IMR-90 (cell line): ENCODE measurements around the gene SH3BP5. TPM values are rescaled to one million over a fixed set of nuclear protein-coding genes. Genes with fewer than 3 reads are reported as not detected.

Source experiments
- ATAC-seq: fragments of 200-7000 bp; cut with Tn5 transposase; 2 replicates; pipeline ENCODE4 v1.9.1; 2020; ENCODE audit warnings: low read depth, mild to moderate bottlenecking, moderate library complexity
- BruUV-seq: library from RNA; stranded (reverse); fragments of 400-500 nt; replicated peaks from 2 replicates; lab custom pipeline; 2021; lab: Mats Ljungman, UMichigan
- CTCF ChIA-PET: fragments of 300-600 bp; formaldehyde crosslinking; extraction: SDS; loops from one replicate; lab custom pipeline; 2021; ENCODE audit warnings: antibody characterized with exemption; lab: Yijun Ruan, JAX
- POLR2A ChIA-PET: fragments of 300-600 bp; sonication (Branson Sonifier 250); formaldehyde crosslinking; loops from one replicate; lab custom pipeline; 2022; ENCODE audit warnings: antibody characterized with exemption; ENCODE audit not compliant: unreplicated experiment; lab: Charles Lee
- DNase-seq: peaks from one replicate; pipeline ENCODE4 v3.0.0; 2013
- H2AFZ ChIP-seq: replicated peaks from 2 replicates; pipeline ENCODE3; 2013; ENCODE audit warnings: low read length, mild to moderate bottlenecking; ENCODE audit not compliant: poor library complexity
- H2AK5ac ChIP-seq: 2 replicates; pipeline ENCODE4 v1.6.1; 2013; ENCODE audit warnings: low read depth, low read length, inconsistent platforms
- H2AK9ac ChIP-seq: replicated peaks from 2 replicates; pipeline ENCODE3; 2013; ENCODE audit warnings: mild to moderate bottlenecking, low read depth, low read length, moderate library complexity; ENCODE audit not compliant: poor library complexity
- H2BK120ac ChIP-seq: 2 replicates; pipeline ENCODE4 v1.6.1; 2013; ENCODE audit warnings: low read depth, low read length, inconsistent platforms
- H2BK15ac ChIP-seq: 3 replicates; pipeline ENCODE4 v1.6.1; 2013; ENCODE audit warnings: low read depth, low read length, inconsistent platforms
- H2BK20ac ChIP-seq: 2 replicates; pipeline ENCODE4 v1.6.1; 2013; ENCODE audit warnings: low read depth, mild to moderate bottlenecking, inconsistent platforms, low read length, moderate library complexity
- H2BK5ac ChIP-seq: 2 replicates; pipeline ENCODE4 v1.6.1; 2013; ENCODE audit warnings: mild to moderate bottlenecking, low read depth, low read length, inconsistent platforms; ENCODE audit not compliant: poor library complexity, severe bottlenecking
- H3K14ac ChIP-seq: replicated peaks from 2 replicates; pipeline ENCODE4 v1.6.1; 2013; ENCODE audit warnings: low read depth, low read length, inconsistent platforms
- H3K18ac ChIP-seq: 2 replicates; pipeline ENCODE4 v1.6.1; 2013; ENCODE audit warnings: low read depth, low read length, control low read depth
- H3K23ac ChIP-seq: 2 replicates; pipeline ENCODE4 v1.6.1; 2013; ENCODE audit warnings: low read depth, low read length, inconsistent platforms
- H3K27ac ChIP-seq: 2 replicates; pipeline ENCODE4 v1.5.1; 2013; ENCODE audit warnings: mild to moderate bottlenecking, control low read depth, low read length; ENCODE audit not compliant: insufficient read depth
- H3K27me3 ChIP-seq: 2 replicates; pipeline ENCODE4 v1.6.1; 2013; ENCODE audit warnings: low read length; ENCODE audit not compliant: control insufficient read depth, insufficient read depth
- H3K36me3 ChIP-seq: 2 replicates; pipeline ENCODE4 v1.6.1; 2013; ENCODE audit warnings: low read length, mixed read lengths; ENCODE audit not compliant: control insufficient read depth, insufficient read depth
- H3K4ac ChIP-seq: 2 replicates; pipeline ENCODE4 v1.6.1; 2013; ENCODE audit warnings: low read depth, low read length, inconsistent platforms
- H3K4me1 ChIP-seq: 2 replicates; pipeline ENCODE4 v1.6.1; 2013; ENCODE audit warnings: low read length, mixed read lengths; ENCODE audit not compliant: control insufficient read depth, insufficient read depth
- H3K4me2 ChIP-seq: 2 replicates; pipeline ENCODE4 v1.6.1; 2013; ENCODE audit warnings: low read depth, mild to moderate bottlenecking, control low read depth, low read length, moderate library complexity
- H3K4me3 ChIP-seq: 2 replicates; pipeline ENCODE4 v1.5.1; 2013; ENCODE audit warnings: low read depth, mild to moderate bottlenecking, control low read depth, low read length, moderate library complexity; ENCODE audit not compliant: insufficient read depth
- H3K56ac ChIP-seq: 2 replicates; pipeline ENCODE4 v1.6.1; 2013; ENCODE audit warnings: low read length, inconsistent platforms; ENCODE audit not compliant: insufficient read depth; ENCODE audit errors: extremely low read depth
- H3K79me1 ChIP-seq, 2 experiments: 2 replicates each; pipeline ENCODE4 v1.6.1; 2013; ENCODE audit warnings: low read length in 2 of 2, inconsistent platforms in 1 of 2, low read depth in 1 of 2
- H3K9ac ChIP-seq: 2 replicates; pipeline ENCODE4 v1.6.1; 2013; ENCODE audit warnings: low read depth, low read length, control low read depth
- H3K9me1 ChIP-seq: 2 replicates; pipeline ENCODE4 v1.6.1; 2013; ENCODE audit warnings: low read length, inconsistent platforms; ENCODE audit not compliant: insufficient read depth
- H3K9me3 ChIP-seq: 2 replicates; pipeline ENCODE4 v1.6.1; 2013; ENCODE audit warnings: low read length; ENCODE audit not compliant: control insufficient read depth, insufficient read depth
- H4K20me1 ChIP-seq: 2 replicates; pipeline ENCODE4 v1.6.1; 2013; ENCODE audit warnings: low read length, inconsistent platforms; ENCODE audit not compliant: insufficient read depth
- H4K5ac ChIP-seq: 2 replicates; pipeline ENCODE4 v1.6.1; 2013; ENCODE audit warnings: mild to moderate bottlenecking, low read depth, low read length, control low read depth
- H4K8ac ChIP-seq, 2 experiments: 2 replicates each; pipeline ENCODE4 v1.6.1; 2013; ENCODE audit warnings: low read depth in 2 of 2, low read length in 2 of 2, control low read depth in 1 of 2, inconsistent platforms in 1 of 2
- H4K91ac ChIP-seq: 2 replicates; pipeline ENCODE4 v1.6.1; 2013; ENCODE audit warnings: low read depth, low read length, inconsistent platforms; ENCODE audit not compliant: insufficient read depth
- BHLHE40 ChIP-seq: fragments of 150-350 bp; IDR thresholded peaks from 2 replicates; pipeline ENCODE4 v1.6.1; 2016; ENCODE audit warnings: mild to moderate bottlenecking, low read depth, low read length
- ELK1 ChIP-seq: fragments of 150-350 bp; IDR thresholded peaks from 2 replicates; pipeline ENCODE4 v1.6.1; 2016; ENCODE audit warnings: low read depth, mild to moderate bottlenecking, low read length, moderate library complexity, borderline replicate concordance
- FOS ChIP-seq: fragments of 150-350 bp; IDR thresholded peaks from 2 replicates; pipeline ENCODE4 v1.6.1; 2016; ENCODE audit warnings: low read depth, low read length
- MAFK ChIP-seq: IDR thresholded peaks from 2 replicates; pipeline ENCODE4 v1.6.1; 2012; ENCODE audit warnings: low read depth, low read length, improper control_type of control experiment
- MAZ ChIP-seq: IDR thresholded peaks from 2 replicates; pipeline ENCODE4 v1.6.1; 2012; ENCODE audit warnings: low read depth, mild to moderate bottlenecking, low read length, improper control_type of control experiment, moderate library complexity, borderline replicate concordance
- MXI1 ChIP-seq: IDR thresholded peaks from 2 replicates; pipeline ENCODE4 v1.6.1; 2012; ENCODE audit warnings: low read depth, mild to moderate bottlenecking, low read length, moderate library complexity, borderline replicate concordance
- NFE2L2 ChIP-seq: fragments of 150-350 bp; IDR thresholded peaks from 2 replicates; pipeline ENCODE4 v1.6.1; 2016; ENCODE audit warnings: low read depth, mild to moderate bottlenecking, low read length
- RAD21 ChIP-seq: IDR thresholded peaks from 2 replicates; pipeline ENCODE4 v1.6.1; 2012; ENCODE audit warnings: low read length, improper control_type of control experiment
- RCOR1 ChIP-seq: IDR thresholded peaks from 2 replicates; pipeline ENCODE4 v1.6.1; 2012; ENCODE audit warnings: mild to moderate bottlenecking, low read length, improper control_type of control experiment; ENCODE audit not compliant: insufficient replicate concordance
- RFX5 ChIP-seq: IDR thresholded peaks from 2 replicates; pipeline ENCODE4 v1.8.0; 2012; ENCODE audit warnings: low read depth, mild to moderate bottlenecking, low read length, moderate library complexity
- SMC3 ChIP-seq: fragments of 150-350 bp; IDR thresholded peaks from 2 replicates; pipeline ENCODE4 v1.6.1; 2016; ENCODE audit warnings: low read depth, mild to moderate bottlenecking, antibody characterized with exemption, low read length, moderate library complexity
- USF2 ChIP-seq: fragments of 150-350 bp; IDR thresholded peaks from 2 replicates; pipeline ENCODE4 v1.6.1; 2017; ENCODE audit warnings: mild to moderate bottlenecking, antibody characterized with exemption, low read length, low read depth
- WGBS, 2 experiments: methylation state at CpG; one replicate each; pipeline versions ENCODE4 v1.1.5 to v1.1.7; 2013; ENCODE audit warnings: missing lambda C conversion rate in 2 of 2; ENCODE audit not compliant: insufficient read length in 1 of 2; ENCODE audit errors: extremely low coverage in 2 of 2; 5-methylcytosine and 5-hydroxymethylcytosine counted together
- dilution Hi-C: fragments of 300-500 bp; cut with HindIII; formaldehyde crosslinking; loops from one replicate; pipeline ENCODE4 v1.14.3; 2018; ENCODE audit warnings: low sequenced_read_pairs; ENCODE audit not compliant: unreplicated experiment
- in situ Hi-C: fragments of 300-500 bp; cut with MboI; formaldehyde crosslinking; loops from 3 replicates; pipeline ENCODE4 v1.14.3; 2019; ENCODE audit warnings: low sequenced_read_pairs, inconsistent platforms, mixed read lengths
- intact Hi-C: fragments of 100-400 bp; cut with micrococcal nuclease; formaldehyde crosslinking; loops from 2 replicates; pipeline ENCODE4 v1.10.0; 2022
- polyA plus RNA-seq, 3 experiments: library from polyadenylated mRNA; depleted of rRNA; stranded (reverse); fragments of >200 nt; gene quantifications; 2 replicates each; pipeline ENCODE4 v1.2.3, GENCODE V29; 2012; ENCODE audit warnings: low replicate concordance in 1 of 3
- total RNA-seq: library from RNA; depleted of rRNA; stranded (reverse); fragments of >200 nt; gene quantifications from 2 replicates; pipeline ENCODE4 v1.2.3, GENCODE V29; 2012

SH3BP5 gene
- total and polyA plus RNA-seq, 2 of the 4 experiments (the other 2 are of a cell fraction), result 14.0 to 23.5 TPM

GRCh38 chr3:15272426-15273196 lies 59.8 kb downstream of the SH3BP5 start:
- POLR2A ChIA-PET, result no interaction called here
- no CpG with 5 or more reads among the region's 7 CpGs for WGBS, 2 experiments
- BruUV-seq, result no TSS peak

More at GRCh38 chr3:15272426-15273196, 59.8 kb downstream of the SH3BP5 start:
- Histone ChIP-seq H4K5ac (no peak overlapping the region), H3K56ac (no peak overlapping the region), H3K4me2 (no peak overlapping the region), H3K9me3 (no peaks in the 10 kb centered on the region), H2BK20ac (no peak overlapping the region), H2BK5ac (no peak overlapping the region), H2AK9ac (no peak overlapping the region), H3K9ac (no peak overlapping the region), H4K8ac (no peak overlapping the region), H3K4me3 (no peak overlapping the region), H3K27me3 (no peaks in the 10 kb centered on the region), H3K27ac (no peak overlapping the region), H3K4me1 (peaks cover 12% of the 10 kb centered on the region), H4K91ac (no peak overlapping the region), H3K18ac (no peak overlapping the region), H4K20me1 (no peaks in the 10 kb centered on the region), H2BK120ac (no peak overlapping the region), H3K79me1 (peaks cover 0 to 5% of the 10 kb centered on the region in 2 experiments; a peak in 1 of 4 replicates), H3K9me1 (peaks cover 11% of the 10 kb centered on the region), H2AK5ac (no peak overlapping the region), H3K36me3 (no peaks in the 10 kb centered on the region), H3K4ac (no peak overlapping the region), H3K14ac (no peak overlapping the region), H2AFZ (no peak overlapping the region), H2BK15ac (no peak overlapping the region), H3K23ac (no peak overlapping the region)
- CTCF ChIA-PET, result no interaction called here
- ATAC-seq (no peak), DNase-seq (no peak)
- dilution Hi-C loops, result no loop called here
- TF ChIP-seq USF2 (no peak), BHLHE40 (no peak), MXI1 (no peak), MAZ (no peak), RCOR1 (no peak), SMC3 (no peak), MAFK (no peak), RAD21 (no peak), ELK1 (no peak), RFX5 (no peak), FOS (no peak), NFE2L2 (no peak)
- in situ Hi-C loops, result no loop called here
- intact Hi-C loops, result no loop called here
